ENCODE results near the gene ANKS1A.

Gene ANKS1A

DNA sequence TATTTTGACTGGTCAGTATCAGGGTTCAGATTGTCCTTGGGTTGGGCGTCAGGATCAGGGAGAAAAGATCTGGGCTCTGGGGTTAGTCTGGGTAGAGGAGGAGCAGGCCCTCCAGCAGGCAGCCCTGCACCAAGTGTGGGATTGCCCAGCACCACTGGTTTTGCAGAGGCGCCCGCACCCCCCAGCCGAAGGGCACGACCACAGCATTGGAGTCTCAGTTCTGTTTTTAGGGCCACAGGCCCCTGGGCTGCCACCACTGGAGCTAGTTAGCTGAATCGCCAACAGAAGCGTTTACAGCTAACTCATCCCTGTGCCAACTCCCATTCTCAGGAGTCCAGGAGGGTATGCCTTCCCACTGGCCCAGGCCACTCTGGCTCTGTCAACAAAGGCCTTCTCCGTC, 167.9 kb downstream of the ANKS1A start:
- H3F3A ChIP-seq (ENCODE audit: insufficient read depth, low read length), result no peaks in the 10 kb centered on the region
- no peaks in the 10 kb centered on the region for H3K9me2 ChIP-seq (replicated peaks; ENCODE audit: insufficient read depth, low read length)
- H4K20me1 ChIP-seq (ENCODE audit: insufficient read depth, low read length), result no peaks in the 10 kb centered on the region
- H3K4me2 ChIP-seq (ENCODE audit: low read depth, low read length), result no peak overlapping the region
- H3K27me3 ChIP-seq (replicated peaks; ENCODE audit: insufficient read depth, low read length), result no peaks in the 10 kb centered on the region
- no peaks in the 10 kb centered on the region for H3K36me3 ChIP-seq (replicated peaks; ENCODE audit: insufficient read depth, low read length)
- H3K9me3 ChIP-seq (replicated peaks; ENCODE audit: insufficient read depth, low read length), result no peaks in the 10 kb centered on the region
- TF ChIP-seq EZH2phosphoT487 (IDR thresholded peaks at IDR 0.05; ENCODE audit: low read length) (no peak), EZH2 (optimal IDR thresholded peaks at IDR 0.05; ENCODE audit: low read depth, low read length) (no peak)
- TF ChIP-seq, protein P1, sequence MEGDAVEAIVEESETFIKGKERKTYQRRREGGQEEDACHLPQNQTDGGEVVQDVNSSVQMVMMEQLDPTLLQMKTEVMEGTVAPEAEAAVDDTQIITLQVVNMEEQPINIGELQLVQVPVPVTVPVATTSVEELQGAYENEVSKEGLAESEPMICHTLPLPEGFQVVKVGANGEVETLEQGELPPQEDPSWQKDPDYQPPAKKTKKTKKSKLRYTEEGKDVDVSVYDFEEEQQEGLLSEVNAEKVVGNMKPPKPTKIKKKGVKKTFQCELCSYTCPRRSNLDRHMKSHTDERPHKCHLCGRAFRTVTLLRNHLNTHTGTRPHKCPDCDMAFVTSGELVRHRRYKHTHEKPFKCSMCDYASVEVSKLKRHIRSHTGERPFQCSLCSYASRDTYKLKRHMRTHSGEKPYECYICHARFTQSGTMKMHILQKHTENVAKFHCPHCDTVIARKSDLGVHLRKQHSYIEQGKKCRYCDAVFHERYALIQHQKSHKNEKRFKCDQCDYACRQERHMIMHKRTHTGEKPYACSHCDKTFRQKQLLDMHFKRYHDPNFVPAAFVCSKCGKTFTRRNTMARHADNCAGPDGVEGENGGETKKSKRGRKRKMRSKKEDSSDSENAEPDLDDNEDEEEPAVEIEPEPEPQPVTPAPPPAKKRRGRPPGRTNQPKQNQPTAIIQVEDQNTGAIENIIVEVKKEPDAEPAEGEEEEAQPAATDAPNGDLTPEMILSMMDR (IDR thresholded peaks at IDR 0.05; ENCODE audit: low read length), result no peak
- no peak overlapping the region for H3K27ac ChIP-seq (ENCODE audit: low read length)
- no peaks in the 10 kb centered on the region for H3K4me1 ChIP-seq (ENCODE audit: low read length)
- no peak overlapping the region for H3K9ac ChIP-seq (ENCODE audit: low read length)
- no peaks in the 10 kb centered on the region for H3K79me2 ChIP-seq (ENCODE audit: low read length)
- H2AFZ ChIP-seq (ENCODE audit: low read length), result no peak overlapping the region
- no peak overlapping the region for H3K4me3 ChIP-seq (ENCODE audit: low read length)
- DNase-seq, result no peak

DNA sequence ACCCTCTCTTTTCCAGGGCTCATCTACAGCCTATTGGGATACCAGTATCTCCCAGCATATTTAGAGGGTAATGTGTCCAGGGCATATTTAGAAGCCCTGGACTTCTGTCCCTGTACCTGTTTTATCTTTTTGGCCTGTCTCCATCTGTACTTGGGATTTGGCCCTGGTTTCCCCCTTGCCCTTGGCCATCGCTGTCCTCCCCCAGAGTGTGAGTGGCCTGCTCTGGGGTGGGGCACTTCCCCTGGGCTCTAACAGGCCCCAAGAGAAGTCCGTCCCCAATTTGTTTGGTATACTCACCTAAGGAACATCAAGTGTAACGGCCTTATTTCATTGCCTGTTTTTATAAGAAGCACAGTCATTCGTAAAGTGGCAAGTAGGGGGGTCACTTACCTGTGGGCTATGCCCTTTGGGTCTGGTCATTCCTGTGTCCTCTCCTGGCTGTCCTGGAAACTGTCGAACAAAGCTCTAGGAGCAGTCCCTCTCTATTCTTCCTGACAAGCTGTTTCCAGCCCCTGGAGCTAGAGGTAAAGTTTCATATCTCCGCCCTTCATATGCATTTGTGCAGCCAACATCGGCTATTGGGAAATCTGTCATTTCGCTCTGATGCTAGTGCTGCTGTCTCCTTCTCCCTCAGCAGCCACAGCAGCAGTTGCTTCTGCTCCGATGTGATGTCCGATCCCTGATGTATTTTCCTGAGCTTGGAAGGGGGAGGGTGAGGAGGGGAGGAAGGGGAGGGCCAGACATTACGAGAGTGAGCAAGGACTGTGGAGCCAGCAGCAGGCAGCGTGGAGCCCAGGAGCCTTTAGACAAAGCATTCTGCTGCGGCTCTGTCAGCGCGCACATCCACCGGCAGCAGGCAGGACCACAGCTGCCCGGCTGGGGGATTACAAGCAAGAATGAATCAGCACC, 168.6 kb downstream of the ANKS1A start:
- Histone ChIP-seq H3K9me3 (replicated peaks; ENCODE audit: insufficient read depth, low read length) (no peaks in the 10 kb centered on the region), H3K4me1 (ENCODE audit: low read length) (no peaks in the 10 kb centered on the region), H3K79me2 (ENCODE audit: low read length) (no peaks in the 10 kb centered on the region), H4K20me1 (ENCODE audit: insufficient read depth, low read length) (no peaks in the 10 kb centered on the region), H3K27ac (ENCODE audit: low read length) (no peak overlapping the region), H2AFZ (ENCODE audit: low read length) (no peak overlapping the region), H3K4me3 (ENCODE audit: low read length) (no peak overlapping the region), H3F3A (ENCODE audit: insufficient read depth, low read length) (no peaks in the 10 kb centered on the region), H3K9me2 (replicated peaks; ENCODE audit: insufficient read depth, low read length) (no peaks in the 10 kb centered on the region), H3K4me2 (ENCODE audit: low read depth, low read length) (no peak overlapping the region), H3K9ac (ENCODE audit: low read length) (no peak overlapping the region), H3K36me3 (replicated peaks; ENCODE audit: insufficient read depth, low read length) (no peaks in the 10 kb centered on the region), H3K27me3 (replicated peaks; ENCODE audit: insufficient read depth, low read length) (no peaks in the 10 kb centered on the region)
- TF ChIP-seq EZH2phosphoT487 (IDR thresholded peaks at IDR 0.05; ENCODE audit: low read length) (no peak), EZH2 (optimal IDR thresholded peaks at IDR 0.05; ENCODE audit: low read depth, low read length) (no peak)
- TF ChIP-seq, protein P1 (IDR thresholded peaks at IDR 0.05; ENCODE audit: low read length), result no peak
- no peak for DNase-seq

DNA sequence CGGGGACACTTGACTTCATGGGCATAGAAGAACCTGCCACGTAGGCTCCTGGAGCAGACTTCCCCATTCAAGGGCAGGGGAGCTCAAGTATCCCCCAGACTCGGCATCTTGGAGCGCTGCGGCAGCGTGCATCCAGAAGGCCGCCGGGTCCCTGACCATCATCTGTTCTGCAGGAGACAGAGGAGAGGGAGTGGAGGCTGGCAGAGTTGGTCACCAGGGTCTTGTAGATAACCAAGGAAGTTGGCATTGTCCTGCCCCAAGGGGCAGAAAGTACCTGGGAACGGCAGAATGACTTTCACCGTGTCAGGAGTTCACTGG, 169.3 kb downstream of the ANKS1A start:
- TF ChIP-seq EZH2phosphoT487 (IDR thresholded peaks at IDR 0.05; ENCODE audit: low read length) (no peak), EZH2 (optimal IDR thresholded peaks at IDR 0.05; ENCODE audit: low read depth, low read length) (no peak)
- TF ChIP-seq, protein P1 (IDR thresholded peaks at IDR 0.05; ENCODE audit: low read length), result no peak
- DNase-seq, result no peak
- no peaks in the 10 kb centered on the region for H3K4me1 ChIP-seq (ENCODE audit: low read length)

More for the DNA sequence above, 169.3 kb downstream of the ANKS1A start:
- H3K27me3 ChIP-seq (replicated peaks; ENCODE audit: insufficient read depth, low read length), result no peaks in the 10 kb centered on the region
- no peaks in the 10 kb centered on the region for H3K9me3 ChIP-seq (replicated peaks; ENCODE audit: insufficient read depth, low read length)
- H4K20me1 ChIP-seq (ENCODE audit: insufficient read depth, low read length), result no peaks in the 10 kb centered on the region
- no peaks in the 10 kb centered on the region for H3K9me2 ChIP-seq (replicated peaks; ENCODE audit: insufficient read depth, low read length)
- H3K4me3 ChIP-seq (ENCODE audit: low read length), result no peak overlapping the region
- H3K4me2 ChIP-seq (ENCODE audit: low read depth, low read length), result no peak overlapping the region
- no peaks in the 10 kb centered on the region for H3F3A ChIP-seq (ENCODE audit: insufficient read depth, low read length)
- no peak overlapping the region for H2AFZ ChIP-seq (ENCODE audit: low read length)
- H3K79me2 ChIP-seq (ENCODE audit: low read length), result no peaks in the 10 kb centered on the region
- H3K9ac ChIP-seq (ENCODE audit: low read length), result no peak overlapping the region
- H3K36me3 ChIP-seq (replicated peaks; ENCODE audit: insufficient read depth, low read length), result no peaks in the 10 kb centered on the region
- no peak overlapping the region for H3K27ac ChIP-seq (ENCODE audit: low read length)

Data from MM.1S (cell line).